Endothelial cell of umbilical vein (primary cell): ENCODE data around the gene TCEAL1.

Experiments used
- EZH2 ChIP-seq: IDR thresholded peaks from 2 replicates; pipeline ENCODE4 v1.6.1; 2012; ENCODE audit warnings: borderline replicate concordance, low read depth, mild to moderate bottlenecking, moderate library complexity, low read length, inconsistent platforms; ENCODE audit not compliant: severe bottlenecking
- FOS ChIP-seq: IDR thresholded peaks from 2 replicates; pipeline ENCODE4 v1.6.1; 2011; ENCODE audit warnings: mild to moderate bottlenecking, low read length, moderate library complexity, borderline replicate concordance; ENCODE audit not compliant: insufficient read depth
- POLR2A ChIP-seq: IDR thresholded peaks from 2 replicates; pipeline ENCODE4 v1.6.1; 2012; ENCODE audit warnings: low read depth, mild to moderate bottlenecking, control low read depth, low read length
- POLR2AphosphoS5 ChIP-seq: IDR thresholded peaks from 2 replicates; pipeline ENCODE4 v1.6.1; 2012; ENCODE audit warnings: low read depth, mild to moderate bottlenecking, control low read depth, low read length, moderate library complexity; ENCODE audit not compliant: insufficient read depth
- TF ChIP-seq, protein P1 (sequence below), 2 donors: IDR thresholded peaks; 1 replicate in 1 of 2; 2 replicates in 1 of 2; pipeline ENCODE4 v1.5.1; 2011; ENCODE audit warnings: low read length in 2 of 2, mild to moderate bottlenecking in 2 of 2, moderate library complexity in 2 of 2, control low read depth in 1 of 2, inconsistent platforms in 1 of 2, low read depth in 1 of 2; ENCODE audit not compliant: insufficient read depth in 1 of 2; ENCODE audit errors: extremely low read depth in 1 of 2
- TF ChIP-seq, protein P2 (sequence below): IDR thresholded peaks from 2 replicates; pipeline ENCODE4 v1.6.1; 2011; ENCODE audit not compliant: insufficient read depth, insufficient read length

- no peak for TF ChIP-seq EZH2
- TF ChIP-seq, protein P1, sequence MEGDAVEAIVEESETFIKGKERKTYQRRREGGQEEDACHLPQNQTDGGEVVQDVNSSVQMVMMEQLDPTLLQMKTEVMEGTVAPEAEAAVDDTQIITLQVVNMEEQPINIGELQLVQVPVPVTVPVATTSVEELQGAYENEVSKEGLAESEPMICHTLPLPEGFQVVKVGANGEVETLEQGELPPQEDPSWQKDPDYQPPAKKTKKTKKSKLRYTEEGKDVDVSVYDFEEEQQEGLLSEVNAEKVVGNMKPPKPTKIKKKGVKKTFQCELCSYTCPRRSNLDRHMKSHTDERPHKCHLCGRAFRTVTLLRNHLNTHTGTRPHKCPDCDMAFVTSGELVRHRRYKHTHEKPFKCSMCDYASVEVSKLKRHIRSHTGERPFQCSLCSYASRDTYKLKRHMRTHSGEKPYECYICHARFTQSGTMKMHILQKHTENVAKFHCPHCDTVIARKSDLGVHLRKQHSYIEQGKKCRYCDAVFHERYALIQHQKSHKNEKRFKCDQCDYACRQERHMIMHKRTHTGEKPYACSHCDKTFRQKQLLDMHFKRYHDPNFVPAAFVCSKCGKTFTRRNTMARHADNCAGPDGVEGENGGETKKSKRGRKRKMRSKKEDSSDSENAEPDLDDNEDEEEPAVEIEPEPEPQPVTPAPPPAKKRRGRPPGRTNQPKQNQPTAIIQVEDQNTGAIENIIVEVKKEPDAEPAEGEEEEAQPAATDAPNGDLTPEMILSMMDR (IDR thresholded peaks at IDR 0.05; ENCODE audit: extremely low read depth in 1 of 2, insufficient read depth in 1 of 2, low read depth in 1 of 2, low read length in 2 of 2) = no peak
- TF ChIP-seq POLR2A = no peak
- TF ChIP-seq, protein P2, sequence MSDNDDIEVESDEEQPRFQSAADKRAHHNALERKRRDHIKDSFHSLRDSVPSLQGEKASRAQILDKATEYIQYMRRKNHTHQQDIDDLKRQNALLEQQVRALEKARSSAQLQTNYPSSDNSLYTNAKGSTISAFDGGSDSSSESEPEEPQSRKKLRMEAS = no peak
- TF ChIP-seq FOS = no peak
- no peak for TF ChIP-seq POLR2AphosphoS5
Observed at GRCh38 chrX:103586314-103586646, 42.5 kb upstream of the TCEAL1 start.
